H1 (cell line): Measurements from ENCODE around the gene RPL12. TPM values are rescaled to one million over a fixed set of nuclear protein-coding genes. Genes with fewer than 3 reads are reported as not detected.

Experiments used
- CTCF ChIA-PET: fragments of 300-600 bp; sonication (Branson Sonifier 250); formaldehyde crosslinking; loops from one replicate; lab custom pipeline; 2021; ENCODE audit not compliant: partially characterized antibody; lab: Charles Lee
- POLR2A ChIA-PET: fragments of 300-600 bp; sonication (Branson Sonifier 250); formaldehyde crosslinking; loops from one replicate; lab custom pipeline; 2021; ENCODE audit warnings: inconsistent platforms; ENCODE audit not compliant: partially characterized antibody; lab: Charles Lee
- DNase-seq, 2 experiments: peaks; one replicate each; pipeline versions ENCODE4 v3.0.0 to v3.0.0-alpha.2; 2010 to 2022; ENCODE audit warnings: low spot score in 2 of 2, low read depth in 1 of 2, mixed read lengths in 1 of 2
- FAIRE-seq: peaks from 2 replicates; lab custom pipeline; 2011; peaks lifted over from hg19 to GRCh38; lab: Jason Lieb, UNC
- H2AFZ ChIP-seq: 2 replicates; pipeline ENCODE4 v1.8.1; 2012; ENCODE audit warnings: low read length, inconsistent platforms
- H2AK5ac ChIP-seq: 2 replicates; pipeline ENCODE4 v1.6.1; 2013; ENCODE audit warnings: low read depth, low read length
- H2BK120ac ChIP-seq: replicated peaks from 2 replicates; pipeline ENCODE3; 2013; ENCODE audit warnings: low read depth, low read length, inconsistent platforms
- H2BK12ac ChIP-seq: 2 replicates; pipeline ENCODE4 v1.6.1; 2013; ENCODE audit warnings: low read depth, low read length
- H2BK15ac ChIP-seq: 2 replicates; pipeline ENCODE4 v1.6.1; 2013; ENCODE audit warnings: low read length
- H2BK20ac ChIP-seq: 2 replicates; pipeline ENCODE4 v1.6.1; 2013; ENCODE audit warnings: low read length
- H2BK5ac ChIP-seq: 2 replicates; pipeline ENCODE4 v1.6.1; 2013; ENCODE audit warnings: low read depth, low read length
- H3K14ac ChIP-seq: 2 replicates; pipeline ENCODE4 v1.6.1; 2013; ENCODE audit warnings: inconsistent platforms; ENCODE audit not compliant: insufficient read length
- H3K18ac ChIP-seq: 2 replicates; pipeline ENCODE4 v1.6.1; 2013; ENCODE audit warnings: low read length; ENCODE audit errors: extremely low read depth
- H3K23ac ChIP-seq: 2 replicates; pipeline ENCODE4 v1.6.1; 2013; ENCODE audit warnings: inconsistent platforms; ENCODE audit not compliant: insufficient read length
- H3K23me2 ChIP-seq: 2 replicates; pipeline ENCODE4 v1.6.1; 2013; ENCODE audit warnings: low read depth, low read length
- H3K27ac ChIP-seq: 2 replicates; pipeline ENCODE4 v1.6.1; 2011; ENCODE audit warnings: low read depth, low read length, inconsistent platforms
- H3K27me3 ChIP-seq, 4 experiments: replicated peaks in 1 of 4; 1 replicate in 1 of 4; 2 replicates in 3 of 4; pipeline versions ENCODE4 v1.6.1 to v1.8.1; 2011 to 2013; ENCODE audit warnings: low read length in 3 of 4, mild to moderate bottlenecking in 3 of 4, inconsistent platforms in 2 of 4, mixed read lengths in 2 of 4, moderate library complexity in 1 of 4; ENCODE audit not compliant: control insufficient read depth in 3 of 4, insufficient read depth in 3 of 4; ENCODE audit errors: extremely low read depth in 1 of 4
- H3K36me3 ChIP-seq, 4 experiments: 2 replicates each; pipeline versions ENCODE4 v1.6.1 to v1.8.1; 2011 to 2013; ENCODE audit warnings: mild to moderate bottlenecking in 4 of 4, low read length in 3 of 4, moderate library complexity in 2 of 4, control low read depth in 1 of 4, inconsistent platforms in 1 of 4; ENCODE audit not compliant: insufficient read depth in 4 of 4, control insufficient read depth in 2 of 4
- H3K4ac ChIP-seq: replicated peaks from 2 replicates; pipeline ENCODE3; 2013; ENCODE audit warnings: low read length, low read depth, mixed read lengths, inconsistent platforms; ENCODE audit not compliant: insufficient read length
- H3K4me1 ChIP-seq, 4 experiments: replicated peaks in 1 of 4; 1 replicate in 1 of 4; 2 replicates in 3 of 4; pipeline versions ENCODE4 v1.6.1 to v1.8.1; 2011 to 2013; ENCODE audit warnings: low read length in 3 of 4, inconsistent platforms in 2 of 4, mixed read lengths in 1 of 4; ENCODE audit not compliant: insufficient read depth in 4 of 4, control insufficient read depth in 3 of 4
- H3K4me2 ChIP-seq, 2 experiments: 2 replicates each; pipeline versions ENCODE4 v1.6.1 to v1.8.1; 2011 to 2013; ENCODE audit warnings: low read depth in 2 of 2, low read length in 2 of 2, control low read depth in 1 of 2, inconsistent platforms in 1 of 2, mild to moderate bottlenecking in 1 of 2; ENCODE audit not compliant: insufficient read depth in 1 of 2
- H3K4me3 ChIP-seq, 4 experiments: fragments of 200-600, 300-600 bp in 1 of 4; sonication (generic), shearing (Covaris generic), sonication (Bioruptor Twin) in 1 of 4; 2 replicates each; pipeline versions ENCODE4 v1.5.1 to v1.8.1; 2011 to 2016; ENCODE audit warnings: low read length in 4 of 4, low read depth in 3 of 4, control low read depth in 2 of 4, inconsistent platforms in 2 of 4, mild to moderate bottlenecking in 2 of 4, mixed read lengths in 1 of 4, moderate library complexity in 1 of 4; ENCODE audit not compliant: insufficient read depth in 2 of 4; ENCODE audit errors: extremely low read depth in 1 of 4
- H3K56ac ChIP-seq: replicated peaks from 2 replicates; pipeline ENCODE3; 2013; ENCODE audit warnings: low read depth, mild to moderate bottlenecking, mixed read lengths, low read length, inconsistent platforms; ENCODE audit not compliant: insufficient read length
- H3K79me1 ChIP-seq: 2 replicates; pipeline ENCODE4 v1.6.1; 2013; ENCODE audit warnings: low read depth, low read length, control low read depth
- H3K79me2 ChIP-seq, 2 experiments: 2 replicates each; pipeline versions ENCODE4 v1.6.1 to v1.8.1; 2012 to 2013; ENCODE audit warnings: low read length in 2 of 2, mild to moderate bottlenecking in 2 of 2, inconsistent platforms in 1 of 2; ENCODE audit not compliant: insufficient read depth in 2 of 2, control insufficient read depth in 1 of 2
- H3K9ac ChIP-seq, 4 experiments: replicated peaks in 1 of 4; 1 replicate in 1 of 4; 2 replicates in 3 of 4; pipeline versions ENCODE4 v1.6.1 to v1.8.1; 2011 to 2013; ENCODE audit warnings: low read depth in 3 of 4, low read length in 3 of 4, control low read depth in 2 of 4, mild to moderate bottlenecking in 2 of 4, moderate library complexity in 2 of 4, inconsistent platforms in 1 of 4; ENCODE audit errors: extremely low read depth in 1 of 4
- H3K9me3 ChIP-seq, 2 experiments: 2 replicates each; pipeline versions ENCODE4 v1.6.1 to v1.8.1; 2012 to 2013; ENCODE audit warnings: mild to moderate bottlenecking in 2 of 2, moderate library complexity in 2 of 2, control low read depth in 1 of 2, inconsistent platforms in 1 of 2, low read depth in 1 of 2, low read length in 1 of 2, mixed read lengths in 1 of 2; ENCODE audit not compliant: insufficient read depth in 2 of 2
- H4K20me1 ChIP-seq, 2 experiments: replicated peaks in 1 of 2; 2 replicates each; pipeline versions ENCODE3 to v1.8.1; 2011 to 2013; ENCODE audit warnings: inconsistent platforms in 2 of 2, low read length in 2 of 2, mild to moderate bottlenecking in 1 of 2; ENCODE audit not compliant: insufficient read depth in 2 of 2, control insufficient read depth in 1 of 2
- H4K5ac ChIP-seq: 2 replicates; pipeline ENCODE4 v1.6.1; 2013; ENCODE audit warnings: low read length, low read depth, mixed read lengths, inconsistent platforms; ENCODE audit not compliant: insufficient read length
- H4K8ac ChIP-seq: 2 replicates; pipeline ENCODE4 v1.8.0; 2013; ENCODE audit warnings: mild to moderate bottlenecking, moderate library complexity, low read length, inconsistent platforms; ENCODE audit not compliant: insufficient read depth; ENCODE audit errors: extremely low read depth
- H4K91ac ChIP-seq: replicated peaks from 2 replicates; pipeline ENCODE3; 2013; ENCODE audit warnings: low read length, mixed read lengths, inconsistent platforms; ENCODE audit not compliant: insufficient read length
- BRCA1 ChIP-seq: IDR thresholded peaks from 2 replicates; pipeline ENCODE4 v1.6.1; 2012; ENCODE audit warnings: low read depth, low read length, improper control_type of control experiment
- KDM4A ChIP-seq: IDR thresholded peaks from one replicate; pipeline ENCODE4 v1.7.1; 2012; ENCODE audit warnings: low read depth, mild to moderate bottlenecking, moderate library complexity, low read length, inconsistent platforms; ENCODE audit not compliant: severe bottlenecking
- MAX ChIP-seq: IDR thresholded peaks from 2 replicates; pipeline ENCODE4 v1.6.1; 2012; ENCODE audit warnings: inconsistent platforms
- SP4 ChIP-seq: IDR thresholded peaks from 2 replicates; pipeline ENCODE4 v1.6.1; 2012; ENCODE audit warnings: low read length, inconsistent platforms
- WGBS, 2 experiments: shearing (Covaris generic) in 1 of 2; methylation state at CpG; one replicate each; pipeline versions ENCODE4 v1.1.6 to v1.1.7; 2013 to 2015; ENCODE audit warnings: low lambda C conversion rate in 2 of 2, mixed read lengths in 2 of 2, inconsistent platforms in 1 of 2, low coverage in 1 of 2, missing lambda C conversion rate in 1 of 2; ENCODE audit not compliant: insufficient replicate concordance in 2 of 2, insufficient coverage in 1 of 2, insufficient read length in 1 of 2; ENCODE audit errors: extremely low coverage in 1 of 2, missing lambda C conversion rate in 1 of 2; 5-methylcytosine and 5-hydroxymethylcytosine counted together
- polyA plus RNA-seq, 7 experiments: library from polyadenylated mRNA; depleted of rRNA in 3 of 7; stranded (reverse) in 5 of 7; unstranded in 2 of 7; fragments of >200 nt in 5 of 7; fragments of 200-250 nt in 2 of 7; gene quantifications; 1 replicate in 5 of 7; 2 replicates in 1 of 7; 4 replicates in 1 of 7; pipeline versions ENCODE4 v1.2.1 to v1.2.3, GENCODE V29; 2011 to 2013; ENCODE audit warnings: missing spikeins in 2 of 7, mixed read lengths in 2 of 7
- total RNA-seq: library from RNA; stranded (reverse); fragmentation: NEBNext Ultra II Directional; extraction: Animal tissue kit (Norgen Biotek cat#: 25700); gene quantifications from 2 replicates; pipeline ENCODE4 v1.2.1, GENCODE V29; 2021

Gene RPL12
- total and polyA plus RNA-seq, 2 of the 8 experiments (the other 6 are each of a cell fraction or from before 2014, with no cell fraction given), result 1,993 to 4,892 TPM

GRCh38 chr9:127474592-127474991, 23.4 kb upstream of the RPL12 start:
- H3K4me3 ChIP-seq, result no peak overlapping the region
- no peak overlapping the region for H2BK15ac ChIP-seq
- no peak overlapping the region for H2BK20ac ChIP-seq
- no peaks in the 10 kb centered on the region for H3K79me1 ChIP-seq
- H2BK120ac ChIP-seq, result no peak overlapping the region
- no peak overlapping the region for H3K56ac ChIP-seq
- H3K27me3 ChIP-seq, result no peaks in the 10 kb centered on the region
- H4K20me1 ChIP-seq, result peaks cover 0 to 3% of the 10 kb centered on the region in 2 experiments
- H3K18ac ChIP-seq, result no peak overlapping the region
- H3K79me2 ChIP-seq, result no peaks in the 10 kb centered on the region
- H2BK5ac ChIP-seq, result no peak overlapping the region
- H3K27ac ChIP-seq, result no peak overlapping the region
- H3K9me3 ChIP-seq, result no peaks in the 10 kb centered on the region
- H2BK12ac ChIP-seq, result no peak overlapping the region
- FAIRE-seq (no peak), DNase-seq (no peak)
- no peak overlapping the region for H4K5ac ChIP-seq
- no peaks in the 10 kb centered on the region for H3K23me2 ChIP-seq
- no peak overlapping the region for H4K8ac ChIP-seq
- H3K4ac ChIP-seq, result no peak overlapping the region
- no peak overlapping the region for H3K4me2 ChIP-seq
- H3K9ac ChIP-seq, result no peak overlapping the region
- 96% methylated on average over 5 of the region's 5 CpGs; no CpG with 5 or more reads in 1 of the 2 experiments for WGBS, 2 experiments
- H3K36me3 ChIP-seq, result peaks cover 5 to 22% (median 9%) of the 10 kb centered on the region in 4 experiments; a peak in 5 of 8 replicates
- H3K4me1 ChIP-seq, result peaks cover 0 to 3% (median 0%) of the 10 kb centered on the region in 4 experiments; a peak in 1 of 7 replicates
- H3K23ac ChIP-seq, result no peak overlapping the region
- no peak overlapping the region for H4K91ac ChIP-seq
- ChIA-PET CTCF (interaction anchor here (0.9 to 2.7 kb wide), 4 partner anchors 19 to 115 kb away, joined by 3 to 7 read pairs (median 6); no protein-coding TSS in a partner anchor), POLR2A (interaction anchor here (1.0 to 2.3 kb wide), 6 partner anchors 11 to 536 kb away, joined by 3 to 6 read pairs (median 3); no protein-coding TSS in a partner anchor)
- H3K14ac ChIP-seq, result no peak overlapping the region
- no peak overlapping the region for H2AFZ ChIP-seq
- no peak overlapping the region for H2AK5ac ChIP-seq
- TF ChIP-seq SP4, result no peak
- no peak for TF ChIP-seq MAX
- TF ChIP-seq KDM4A, result no peak
- no peak for TF ChIP-seq BRCA1
